Ectodermal cell (in vitro differentiated cells): ENCODE data around the gene SPC24.
"Not testable (repeated sequence)": the region's sequence is repeated elsewhere in the genome, so short reads cannot be mapped to it uniquely, and the experiment has no call there.

Source experiments
- H3K27ac ChIP-seq: 2 replicates; pipeline ENCODE4 v1.7.0; 2013; ENCODE audit warnings: mild to moderate bottlenecking, low read depth, low read length; ENCODE audit not compliant: insufficient read depth, poor library complexity, severe bottlenecking
- H3K27me3 ChIP-seq: 2 replicates; pipeline ENCODE4 v1.7.0; 2013; ENCODE audit warnings: mild to moderate bottlenecking, low read length; ENCODE audit not compliant: insufficient read depth, control insufficient read depth, poor library complexity, severe bottlenecking
- H3K36me3 ChIP-seq: one replicate; pipeline ENCODE4 v1.7.0; 2013; ENCODE audit warnings: low read length; ENCODE audit not compliant: control insufficient read depth, insufficient read depth
- H3K4me1 ChIP-seq: one replicate; pipeline ENCODE4 v1.7.0; 2013; ENCODE audit warnings: low read length; ENCODE audit not compliant: control insufficient read depth, insufficient read depth
- H3K4me3 ChIP-seq: 2 replicates; pipeline ENCODE4 v1.7.0; 2013; ENCODE audit warnings: low read depth, low read length, control low read depth; ENCODE audit not compliant: insufficient read depth
- H3K9me3 ChIP-seq: 2 replicates; pipeline ENCODE4 v1.7.0; 2013; ENCODE audit warnings: mild to moderate bottlenecking, low read length, moderate library complexity; ENCODE audit not compliant: control insufficient read depth
- WGBS, 2 experiments: methylation state at CpG; one replicate each; pipeline ENCODE4 v1.1.7; 2013; ENCODE audit warnings: missing lambda C conversion rate in 2 of 2; 5-methylcytosine and 5-hydroxymethylcytosine counted together

The SPC24 gene

GRCh38 chr19:11127905-11128304 is 27.7 kb downstream of the SPC24 start:
- Histone ChIP-seq H3K9me3 (no peaks in the 10 kb centered on the region), H3K27me3 (no peaks in the 10 kb centered on the region), H3K4me1 (no peaks in the 10 kb centered on the region), H3K4me3 (no peak overlapping the region), H3K27ac (no peak overlapping the region), H3K36me3 (peaks cover 56% of the 10 kb centered on the region)
- 87 to 88% methylated on average over 15 of the region's 15 CpGs for WGBS, 2 experiments

GRCh38 chr19:11125994-11126685 is 29.4 kb downstream of the SPC24 start:
- H3K4me1 ChIP-seq, result no peaks in the 10 kb centered on the region
- WGBS, 2 experiments, result 74% methylated on average over 11 of the region's 11 CpGs
- H3K27ac ChIP-seq, result no peak overlapping the region
- H3K9me3 ChIP-seq, result no peaks in the 10 kb centered on the region
- no peak overlapping the region for H3K4me3 ChIP-seq
- H3K27me3 ChIP-seq, result no peaks in the 10 kb centered on the region
- peaks cover 43% of the 10 kb centered on the region for H3K36me3 ChIP-seq

GRCh38 chr19:11124157-11124556 is 31.4 kb downstream of the SPC24 start:
- H3K27ac ChIP-seq, H3K27me3 ChIP-seq, H3K4me3 ChIP-seq, H3K9me3 ChIP-seq, H3K4me1 ChIP-seq: not testable (repeated sequence)
- peaks cover 50% of the 10 kb centered on the region for H3K36me3 ChIP-seq
- WGBS, 2 experiments, result 95 to 97% methylated on average over 4 of the region's 4 CpGs

- no peaks in the 10 kb centered on the region for H3K27me3 ChIP-seq
- no peak overlapping the region for H3K27ac ChIP-seq
- peaks cover 53% of the 10 kb centered on the region for H3K36me3 ChIP-seq
- H3K4me3 ChIP-seq, result no peak overlapping the region
- H3K9me3 ChIP-seq, result no peaks in the 10 kb centered on the region
- 95% methylated on average over 13 of the region's 13 CpGs for WGBS, 2 experiments
- H3K4me1 ChIP-seq, result no peaks in the 10 kb centered on the region
Observed at GRCh38 chr19:11123114-11123513, 32.5 kb downstream of the SPC24 start.

GRCh38 chr19:11121963-11122362 is 33.6 kb downstream of the SPC24 start:
- not testable (repeated sequence) for H3K9me3 ChIP-seq, H3K4me3 ChIP-seq, H3K27me3 ChIP-seq, H3K4me1 ChIP-seq, H3K27ac ChIP-seq
- peaks cover 54% of the 10 kb centered on the region for H3K36me3 ChIP-seq
- WGBS, 2 experiments, result 92 to 93% methylated on average over 17 of the region's 17 CpGs

- Histone ChIP-seq H3K9me3 (no peaks in the 10 kb centered on the region), H3K36me3 (peaks cover 76% of the 10 kb centered on the region)
Observed at GRCh38 chr19:11116507-11116906, 39.1 kb downstream of the SPC24 start.

GRCh38 chr19:11115895-11116446 is 39.6 kb downstream of the SPC24 start:
- Histone ChIP-seq H3K9me3 (no peaks in the 10 kb centered on the region), H3K4me1 (no peaks in the 10 kb centered on the region), H3K4me3 (no peak overlapping the region), H3K27me3 (no peaks in the 10 kb centered on the region), H3K27ac (no peak overlapping the region), H3K36me3 (peaks cover 79% of the 10 kb centered on the region)
- 88% methylated on average over 11 of the region's 11 CpGs for WGBS, 2 experiments

More at GRCh38 chr19:11116507-11116906, 39.1 kb downstream of the SPC24 start:
- Histone ChIP-seq H3K4me1 (no peaks in the 10 kb centered on the region), H3K4me3 (no peak overlapping the region), H3K27me3 (no peaks in the 10 kb centered on the region), H3K27ac (no peak overlapping the region)
- WGBS, 2 experiments, result 92 to 96% methylated on average over 9 of the region's 9 CpGs

GRCh38 chr19:11115042-11115441 is 40.5 kb downstream of the SPC24 start:
- 94 to 97% methylated on average over 5 of the region's 5 CpGs for WGBS, 2 experiments
- no peaks in the 10 kb centered on the region for H3K9me3 ChIP-seq
- no peaks in the 10 kb centered on the region for H3K27me3 ChIP-seq
- no peaks in the 10 kb centered on the region for H3K4me1 ChIP-seq
- H3K27ac ChIP-seq, result no peak overlapping the region
- no peak overlapping the region for H3K4me3 ChIP-seq
- peaks cover 77% of the 10 kb centered on the region for H3K36me3 ChIP-seq

GRCh38 chr19:11113140-11113708 is 42.4 kb downstream of the SPC24 start:
- H3K9me3 ChIP-seq, result no peaks in the 10 kb centered on the region
- no peaks in the 10 kb centered on the region for H3K4me1 ChIP-seq
- no peak overlapping the region for H3K4me3 ChIP-seq
- H3K27me3 ChIP-seq, result no peaks in the 10 kb centered on the region
- H3K36me3 ChIP-seq, result peaks cover 82% of the 10 kb centered on the region
- H3K27ac ChIP-seq, result no peak overlapping the region
- 95 to 98% methylated on average over 27 of the region's 27 CpGs for WGBS, 2 experiments

- H3K9me3 ChIP-seq, result no peaks in the 10 kb centered on the region
- peaks cover 78% of the 10 kb centered on the region for H3K36me3 ChIP-seq
- no peaks in the 10 kb centered on the region for H3K4me1 ChIP-seq
- H3K27ac ChIP-seq, result no peak overlapping the region
- no peaks in the 10 kb centered on the region for H3K27me3 ChIP-seq
- WGBS, 2 experiments, result 90 to 94% methylated on average over 7 to 8 of the region's 8 CpGs
- no peak overlapping the region for H3K4me3 ChIP-seq
Observed at GRCh38 chr19:11111771-11112144, 43.8 kb downstream of the SPC24 start.
